H1 (cell line): Measurements from ENCODE around the gene TMEM151A. TPM values are rescaled to one million over a fixed set of nuclear protein-coding genes. Genes with fewer than 3 reads are reported as not detected.

Experiments used
- BACH1 ChIP-seq: IDR thresholded peaks from 2 replicates; pipeline ENCODE4 v1.6.1; 2012; ENCODE audit warnings: low read length, improper control_type of control experiment
- BCL11A ChIP-seq, 2 experiments: IDR thresholded peaks; one replicate each; pipeline ENCODE4 v1.6.1; 2011; ENCODE audit warnings: low read depth in 2 of 2, low read length in 2 of 2, mild to moderate bottlenecking in 2 of 2
- CEBPB ChIP-seq: IDR thresholded peaks from 2 replicates; pipeline ENCODE4 v1.6.1; 2012; ENCODE audit warnings: low read depth, low read length
- CTBP2 ChIP-seq: IDR thresholded peaks from 2 replicates; pipeline ENCODE4 v1.7.0; 2011; ENCODE audit warnings: borderline replicate concordance, mild to moderate bottlenecking, moderate library complexity, mixed read lengths, low read length; ENCODE audit not compliant: insufficient read depth, insufficient read length
- RAD21 ChIP-seq, 2 experiments: IDR thresholded peaks in 1 of 2; conservative IDR thresholded peaks in 1 of 2; 2 replicates each; pipeline ENCODE4 v1.6.1; 2011; ENCODE audit warnings: low read depth in 2 of 2, low read length in 2 of 2, improper control_type of control experiment in 1 of 2, inconsistent platforms in 1 of 2, mild to moderate bottlenecking in 1 of 2, moderate library complexity in 1 of 2
- RBBP5 ChIP-seq: IDR thresholded peaks from 2 replicates; pipeline ENCODE4 v1.7.1; 2012; ENCODE audit warnings: low read depth, mild to moderate bottlenecking, inconsistent platforms, low read length, moderate library complexity, borderline replicate concordance
- RFX5 ChIP-seq: IDR thresholded peaks from 2 replicates; pipeline ENCODE4 v1.6.1; 2011; ENCODE audit warnings: low read depth, low read length, improper control_type of control experiment, borderline replicate concordance
- TAF1 ChIP-seq: IDR thresholded peaks from 2 replicates; pipeline ENCODE4 v1.6.1; 2011; ENCODE audit warnings: mild to moderate bottlenecking, low read depth, low read length
- polyA plus RNA-seq, 7 experiments: library from polyadenylated mRNA; depleted of rRNA in 3 of 7; stranded (reverse) in 5 of 7; unstranded in 2 of 7; fragments of >200 nt in 5 of 7; fragments of 200-250 nt in 2 of 7; gene quantifications; 1 replicate in 5 of 7; 2 replicates in 1 of 7; 4 replicates in 1 of 7; pipeline versions ENCODE4 v1.2.1 to v1.2.3, GENCODE V29; 2011 to 2013; ENCODE audit warnings: missing spikeins in 2 of 7, mixed read lengths in 2 of 7
- total RNA-seq: library from RNA; stranded (reverse); fragmentation: NEBNext Ultra II Directional; extraction: Animal tissue kit (Norgen Biotek cat#: 25700); gene quantifications from 2 replicates; pipeline ENCODE4 v1.2.1, GENCODE V29; 2021
- TF ChIP-seq, protein P1 (sequence below), 3 experiments: IDR thresholded peaks; 1 replicate in 2 of 3; 2 replicates in 1 of 3; pipeline versions ENCODE4 v1.5.1 to v1.6.1; 2011; ENCODE audit warnings: low read length in 3 of 3, mild to moderate bottlenecking in 3 of 3, inconsistent platforms in 2 of 3, low read depth in 1 of 3, moderate library complexity in 1 of 3; ENCODE audit not compliant: insufficient read depth in 1 of 3; ENCODE audit errors: control extremely low read depth in 1 of 3

TMEM151A gene
- total and polyA plus RNA-seq, 2 of the 8 experiments (the other 6 are each of a cell fraction or from before 2014, with no cell fraction given), result 3.2 TPM

DNA sequence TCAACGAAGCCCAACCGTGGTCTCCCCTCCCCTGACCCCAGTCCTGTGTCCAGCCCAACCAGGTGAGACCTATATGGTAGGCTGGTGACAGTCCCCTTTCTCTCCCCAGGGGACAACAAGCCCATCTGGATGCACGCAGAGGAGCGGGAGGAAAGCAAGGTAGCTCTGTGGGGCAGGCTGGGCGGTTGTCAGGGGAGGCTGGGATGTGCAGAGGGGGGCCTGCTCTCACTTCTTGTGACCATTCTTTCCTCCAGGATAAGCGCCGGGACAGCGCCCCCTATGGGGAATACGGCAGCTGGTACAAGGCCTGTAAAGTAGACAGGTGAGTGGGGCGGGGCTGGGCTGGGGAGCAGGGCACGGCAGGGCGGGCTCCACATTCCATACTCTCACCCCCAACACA, 26.8 kb upstream of the TMEM151A start (continued):
- TF ChIP-seq RAD21 (IDR thresholded peaks at IDR 0.05 in 1 of 2, conservative IDR thresholded peaks at IDR 0.05 in 1 of 2; ENCODE audit: low read depth in 2 of 2, low read length in 2 of 2) (peak; percentile 19 to 62; a peak in 3 of 4 replicates), TAF1 (no peak), RFX5 (no peak), BCL11A (IDR thresholded peaks at IDR 0.05; ENCODE audit: low read depth in 2 of 2, low read length in 2 of 2) (no peak), CTBP2 (no peak), BACH1 (no peak), RBBP5 (no peak), CEBPB (no peak)
- TF ChIP-seq, protein P1, sequence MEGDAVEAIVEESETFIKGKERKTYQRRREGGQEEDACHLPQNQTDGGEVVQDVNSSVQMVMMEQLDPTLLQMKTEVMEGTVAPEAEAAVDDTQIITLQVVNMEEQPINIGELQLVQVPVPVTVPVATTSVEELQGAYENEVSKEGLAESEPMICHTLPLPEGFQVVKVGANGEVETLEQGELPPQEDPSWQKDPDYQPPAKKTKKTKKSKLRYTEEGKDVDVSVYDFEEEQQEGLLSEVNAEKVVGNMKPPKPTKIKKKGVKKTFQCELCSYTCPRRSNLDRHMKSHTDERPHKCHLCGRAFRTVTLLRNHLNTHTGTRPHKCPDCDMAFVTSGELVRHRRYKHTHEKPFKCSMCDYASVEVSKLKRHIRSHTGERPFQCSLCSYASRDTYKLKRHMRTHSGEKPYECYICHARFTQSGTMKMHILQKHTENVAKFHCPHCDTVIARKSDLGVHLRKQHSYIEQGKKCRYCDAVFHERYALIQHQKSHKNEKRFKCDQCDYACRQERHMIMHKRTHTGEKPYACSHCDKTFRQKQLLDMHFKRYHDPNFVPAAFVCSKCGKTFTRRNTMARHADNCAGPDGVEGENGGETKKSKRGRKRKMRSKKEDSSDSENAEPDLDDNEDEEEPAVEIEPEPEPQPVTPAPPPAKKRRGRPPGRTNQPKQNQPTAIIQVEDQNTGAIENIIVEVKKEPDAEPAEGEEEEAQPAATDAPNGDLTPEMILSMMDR (IDR thresholded peaks at IDR 0.05; ENCODE audit: control extremely low read depth in 1 of 3, insufficient read depth in 1 of 3, low read depth in 1 of 3, low read length in 3 of 3), result peak in 2 of 3 experiments; percentile 73 to 86; a peak in 3 of 4 replicates
- TF ChIP-seq, all 59 proteins: peak for 3
